ENCODE data around the gene FHOD3. TPM values are rescaled to one million over a fixed set of nuclear protein-coding genes. Genes with fewer than 3 reads are reported as not detected.
A peak's percentile ranks its signal among the peaks of the same experiment; 100 is the strongest.

FHOD3 gene
- total and polyA plus RNA-seq, 2 of the 4 experiments (the other 2 are of a cell fraction) = 14.6 to 16.0 TPM

GRCh38 chr18:36375118-36375517, 77.6 kb downstream of the FHOD3 start:
- Histone ChIP-seq H3K18ac (ENCODE audit: low read depth, low read length) (no peak overlapping the region), H2BK120ac (ENCODE audit: low read depth, low read length) (no peak overlapping the region), H4K91ac (ENCODE audit: insufficient read depth, low read depth, low read length) (no peak overlapping the region), H3K56ac (ENCODE audit: extremely low read depth, insufficient read depth, low read length) (no peak overlapping the region), H4K5ac (ENCODE audit: low read depth, low read length) (no peak overlapping the region), H4K8ac (ENCODE audit: low read depth in 2 of 2, low read length in 2 of 2) (no peak overlapping the region), H2BK20ac (ENCODE audit: low read depth, low read length) (no peak overlapping the region), H2AFZ (replicated peaks; ENCODE audit: low read length, poor library complexity) (no peak overlapping the region), H2AK5ac (ENCODE audit: low read depth, low read length) (no peak overlapping the region), H3K14ac (replicated peaks; ENCODE audit: low read depth, low read length) (no peak overlapping the region), H3K4ac (ENCODE audit: low read depth, low read length) (no peak overlapping the region), H3K36me3 (ENCODE audit: control insufficient read depth, insufficient read depth, low read length) (no peaks in the 10 kb centered on the region), H3K9ac (ENCODE audit: low read depth, low read length) (no peak overlapping the region), H2BK5ac (ENCODE audit: low read depth, low read length, poor library complexity, severe bottlenecking) (no peak overlapping the region), H3K4me2 (ENCODE audit: low read depth, low read length) (no peak overlapping the region), H3K23ac (ENCODE audit: low read depth, low read length) (no peak overlapping the region), H3K4me3 (ENCODE audit: insufficient read depth, low read depth, low read length) (no peak overlapping the region), H2BK15ac (ENCODE audit: low read depth, low read length) (no peak overlapping the region), H3K27ac (ENCODE audit: insufficient read depth, low read length) (no peak overlapping the region), H3K27me3 (ENCODE audit: control insufficient read depth, insufficient read depth, low read length) (no peaks in the 10 kb centered on the region), H4K20me1 (ENCODE audit: insufficient read depth, low read length) (no peaks in the 10 kb centered on the region), H3K9me1 (ENCODE audit: insufficient read depth, low read length) (peaks cover 8% of the 10 kb centered on the region), H3K4me1 (ENCODE audit: control insufficient read depth, insufficient read depth, low read length) (peaks cover 10% of the 10 kb centered on the region), H2AK9ac (replicated peaks; ENCODE audit: low read depth, low read length, poor library complexity) (no peak overlapping the region), H3K9me3 (ENCODE audit: control insufficient read depth, insufficient read depth, low read length) (no peaks in the 10 kb centered on the region), H3K79me1 (ENCODE audit: low read depth in 1 of 2, low read length in 2 of 2) (0 out of 4 replicates have a peak, but pooled peaks cover 0 to 5% of the 10 kb centered on the region in 2 experiments)
- in situ Hi-C loops (cut with MboI; ENCODE audit: low sequenced_read_pairs) = no loop called here
- BruUV-seq (replicated peaks) = no TSS peak
- intact Hi-C loops (cut with micrococcal nuclease) = no loop called here
- DNase-seq (no peak), ATAC-seq (ENCODE audit: low read depth) (no peak)
- ChIA-PET POLR2A (ENCODE audit: unreplicated experiment) (no interaction called here), CTCF (no interaction called here)
- no peak for TF ChIP-seq MXI1 (IDR thresholded peaks at IDR 0.05; ENCODE audit: borderline replicate concordance, low read depth, low read length)
- 0 out of 2 replicates have a peak, but pooled peaks have one; percentile 9 for TF ChIP-seq CEBPB (IDR thresholded peaks at IDR 0.05; ENCODE audit: low read depth, low read length)
- dilution Hi-C loops (cut with HindIII; ENCODE audit: low sequenced_read_pairs, unreplicated experiment) = no loop called here
- no CpG with 5 or more reads among the region's 5 CpGs for WGBS, 2 experiments (ENCODE audit: extremely low coverage in 2 of 2, insufficient read length in 1 of 2)

All from IMR-90 (cell line).